ENCODE data around the gene KCNH2.

GRCh38 chr7:151008143-151008510 is 30.0 kb upstream of the KCNH2 start:
- TF ChIP-seq POLR2AphosphoS5 (IDR thresholded peaks at IDR 0.05; ENCODE audit: low read depth, low read length), result no peak
- TF ChIP-seq CTCF (IDR thresholded peaks at IDR 0.05), result no peak
- TF ChIP-seq REST (IDR thresholded peaks at IDR 0.05; ENCODE audit: insufficient read depth in 1 of 2, low read depth in 2 of 2, low read length in 1 of 2), result no peak
- TF ChIP-seq SIN3A (IDR thresholded peaks at IDR 0.05; ENCODE audit: borderline replicate concordance, insufficient read depth, low read depth, low read length), result no peak
- TF ChIP-seq TCF7L2 (IDR thresholded peaks at IDR 0.05; ENCODE audit: low read depth, low read length), result no peak
